H9 (cell line): ENCODE results near the gene TTC39B. TPM values are rescaled to one million over a fixed set of nuclear protein-coding genes. Genes with fewer than 3 reads are reported as not detected.

ENCODE experiments used
- DNase-seq: peaks from one replicate; pipeline ENCODE4 v3.0.0-alpha.2; 2017
- H2AFZ ChIP-seq: one replicate; pipeline ENCODE4 v1.6.1; 2013; ENCODE audit warnings: mild to moderate bottlenecking, low read length, control low read depth, moderate library complexity
- H2AK5ac ChIP-seq: 2 replicates; pipeline ENCODE4 v1.6.1; 2013; ENCODE audit warnings: low read length, control low read depth, mixed read lengths; ENCODE audit not compliant: insufficient read length
- H2BK120ac ChIP-seq: one replicate; pipeline ENCODE4 v1.6.1; 2013; ENCODE audit warnings: low read depth, mild to moderate bottlenecking, low read length, control low read depth, inconsistent platforms; ENCODE audit not compliant: poor library complexity, severe bottlenecking
- H2BK12ac ChIP-seq: 2 replicates; pipeline ENCODE4 v1.6.1; 2013; ENCODE audit warnings: low read length, control low read depth, mixed read lengths, low read depth; ENCODE audit not compliant: insufficient read length
- H2BK15ac ChIP-seq: 2 replicates; pipeline ENCODE4 v1.6.1; 2013; ENCODE audit warnings: low read depth, low read length, control low read depth
- H2BK20ac ChIP-seq: one replicate; pipeline ENCODE4 v1.6.1; 2013; ENCODE audit warnings: low read depth, mild to moderate bottlenecking, low read length, control low read depth, inconsistent platforms; ENCODE audit not compliant: poor library complexity, severe bottlenecking
- H2BK5ac ChIP-seq: 2 replicates; pipeline ENCODE4 v1.6.1; 2013; ENCODE audit warnings: low read length, control low read depth, mixed read lengths; ENCODE audit not compliant: insufficient read length
- H3K14ac ChIP-seq: 2 replicates; pipeline ENCODE4 v1.6.1; 2013; ENCODE audit warnings: low read length, control low read depth; ENCODE audit not compliant: insufficient read depth
- H3K18ac ChIP-seq: 2 replicates; pipeline ENCODE4 v1.6.1; 2013; ENCODE audit warnings: low read depth, mild to moderate bottlenecking, mixed read lengths, low read length, control low read depth; ENCODE audit not compliant: insufficient read length
- H3K23ac ChIP-seq: 2 replicates; pipeline ENCODE4 v1.6.1; 2013; ENCODE audit warnings: low read length, control low read depth, mixed read lengths, low read depth; ENCODE audit not compliant: insufficient read length
- H3K23me2 ChIP-seq: 2 replicates; pipeline ENCODE4 v1.6.1; 2013; ENCODE audit warnings: low read depth, mild to moderate bottlenecking, mixed read lengths, low read length, control low read depth; ENCODE audit not compliant: insufficient read length, poor library complexity, severe bottlenecking
- H3K27ac ChIP-seq: 2 replicates; pipeline ENCODE4 v1.5.1; 2013; ENCODE audit warnings: low read length, control low read depth, mixed read lengths, low read depth; ENCODE audit not compliant: insufficient read length
- H3K27me3 ChIP-seq: 2 replicates; pipeline ENCODE4 v1.6.1; 2013; ENCODE audit warnings: low read length, control low read depth, inconsistent platforms; ENCODE audit not compliant: insufficient read depth
- H3K4ac ChIP-seq: 2 replicates; pipeline ENCODE4 v1.6.1; 2013; ENCODE audit warnings: low read depth, mild to moderate bottlenecking, control low read depth, inconsistent platforms, low read length, moderate library complexity
- H3K4me1 ChIP-seq: 2 replicates; pipeline ENCODE4 v1.6.1; 2013; ENCODE audit warnings: low read length, control low read depth, inconsistent platforms; ENCODE audit not compliant: insufficient read depth
- H3K4me2 ChIP-seq: 2 replicates; pipeline ENCODE4 v1.6.1; 2013; ENCODE audit warnings: low read length, control low read depth, mixed read lengths; ENCODE audit not compliant: insufficient read length, insufficient read depth
- H3K56ac ChIP-seq: 2 replicates; pipeline ENCODE4 v1.6.1; 2013; ENCODE audit warnings: low read depth, mild to moderate bottlenecking, mixed read lengths, low read length, control low read depth; ENCODE audit not compliant: insufficient read length
- H3K79me1 ChIP-seq: 2 replicates; pipeline ENCODE4 v1.6.1; 2013; ENCODE audit warnings: low read depth, mild to moderate bottlenecking, moderate library complexity, low read length, control low read depth, inconsistent platforms; ENCODE audit not compliant: insufficient read depth, poor library complexity, severe bottlenecking
- H3K79me2 ChIP-seq: 2 replicates; pipeline ENCODE4 v1.6.1; 2013; ENCODE audit warnings: low read length, control low read depth, inconsistent platforms; ENCODE audit not compliant: insufficient read depth
- H3K9ac ChIP-seq: 2 replicates; pipeline ENCODE4 v1.6.1; 2013; ENCODE audit warnings: low read length, control low read depth, mixed read lengths; ENCODE audit not compliant: insufficient read length; ENCODE audit errors: extremely low read depth
- H3K9me3 ChIP-seq: one replicate; pipeline ENCODE4 v1.6.1; 2013; ENCODE audit warnings: low read depth, low read length, inconsistent platforms; ENCODE audit not compliant: control insufficient read depth
- H3T11ph ChIP-seq: one replicate; pipeline ENCODE4 v1.6.1; 2013; ENCODE audit warnings: mild to moderate bottlenecking, low read length, control low read depth, inconsistent platforms
- H4K20me1 ChIP-seq: one replicate; pipeline ENCODE4 v1.6.1; 2013; ENCODE audit not compliant: control insufficient read depth, insufficient read length, insufficient read depth
- H4K5ac ChIP-seq: 2 replicates; pipeline ENCODE4 v1.6.1; 2013; ENCODE audit warnings: low read depth, mild to moderate bottlenecking, mixed read lengths, low read length, control low read depth; ENCODE audit not compliant: insufficient read length
- H4K8ac ChIP-seq: replicated peaks from 2 replicates; pipeline ENCODE4 v1.6.1; 2013; ENCODE audit warnings: low read length, control low read depth, mixed read lengths, low read depth; ENCODE audit not compliant: insufficient read length
- H4K91ac ChIP-seq: 2 replicates; pipeline ENCODE4 v1.6.1; 2013; ENCODE audit warnings: low read depth, mild to moderate bottlenecking, moderate library complexity, mixed read lengths, low read length, control low read depth; ENCODE audit not compliant: insufficient read length
- H3K27ac Mint-ChIP-seq, 3 experiments: 2 replicates in 2 of 3; 3 replicates in 1 of 3; pipeline ENCODE4 v1.8.0; 2020 to 2021; ENCODE audit warnings: mixed read lengths in 3 of 3, mild to moderate bottlenecking in 1 of 3, moderate library complexity in 1 of 3
- H3K27me3 Mint-ChIP-seq: 2 replicates; pipeline ENCODE4 v1.8.0; 2021; ENCODE audit warnings: low read depth, mild to moderate bottlenecking, moderate library complexity, mixed read lengths
- H3K36me3 Mint-ChIP-seq, 3 experiments: 2 replicates in 2 of 3; 3 replicates in 1 of 3; pipeline ENCODE4 v1.8.0; 2020 to 2021; ENCODE audit warnings: low read depth in 3 of 3, mixed read lengths in 3 of 3; ENCODE audit not compliant: insufficient read depth in 1 of 3
- H3K4me1 Mint-ChIP-seq, 2 experiments: 2 replicates each; pipeline ENCODE4 v1.8.0; 2020; ENCODE audit warnings: mixed read lengths in 2 of 2
- H3K4me3 Mint-ChIP-seq, 2 experiments: 2 replicates in 1 of 2; 3 replicates in 1 of 2; pipeline ENCODE4 v1.8.0; 2020 to 2021; ENCODE audit warnings: mild to moderate bottlenecking in 2 of 2, mixed read lengths in 2 of 2, moderate library complexity in 1 of 2
- H3K9me3 Mint-ChIP-seq, 2 experiments: 2 replicates in 1 of 2; 3 replicates in 1 of 2; pipeline ENCODE4 v1.8.0; 2020; ENCODE audit warnings: mild to moderate bottlenecking in 2 of 2, mixed read lengths in 2 of 2, moderate library complexity in 1 of 2
- WGBS: extraction: QIAGEN DNeasy Blood & Tissue Kit; methylation state at CpG from one replicate; pipeline ENCODE4 v1.1.7; 2013; ENCODE audit warnings: missing lambda C conversion rate, low lambda C conversion rate, mixed read lengths; ENCODE audit not compliant: insufficient read length; ENCODE audit errors: extremely low coverage; 5-methylcytosine and 5-hydroxymethylcytosine counted together
- total RNA-seq: library from RNA; stranded (reverse); gene quantifications from 2 replicates; pipeline ENCODE4 v1.2.1, GENCODE V29; 2021
- TF ChIP-seq, protein P1 (sequence below): fragments of 200-600 bp; sonication (generic); conservative IDR thresholded peaks from 3 replicates; pipeline ENCODE4 v1.8.0; 2021; ENCODE audit warnings: antibody characterized with exemption, mild to moderate bottlenecking

TTC39B gene
- total RNA-seq, 1 experiment from 2014 or later = 8.2 TPM

DNA sequence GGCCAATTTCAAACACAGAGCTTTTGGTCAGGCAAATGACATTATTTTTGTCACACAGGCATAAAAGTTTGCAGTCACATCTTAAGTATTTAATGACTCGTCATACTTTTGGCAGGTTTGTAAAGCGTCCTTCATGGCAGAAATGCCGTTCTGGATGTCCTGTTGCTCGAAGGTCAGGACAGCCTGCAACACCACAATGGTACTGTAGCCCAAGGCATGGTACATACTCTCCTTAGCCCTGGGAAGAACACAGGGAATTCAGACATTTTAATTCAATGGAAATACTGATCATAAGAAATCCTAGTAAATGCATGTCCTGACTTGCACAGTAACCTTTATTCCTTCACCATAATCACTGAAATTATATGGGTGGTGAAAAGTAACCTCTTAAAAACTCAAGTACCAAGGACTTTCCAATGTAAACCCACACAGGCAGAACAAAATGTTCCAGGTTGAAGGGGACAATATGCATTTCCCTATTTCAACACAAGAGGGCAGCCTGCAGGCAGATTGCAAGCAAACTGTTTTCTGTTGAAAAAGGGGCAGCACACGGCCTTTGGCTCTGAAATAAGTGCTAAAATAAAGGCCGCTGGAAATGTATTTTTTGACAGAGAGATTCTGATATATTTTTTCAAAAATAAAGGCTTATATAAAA, 95.7 kb downstream of the TTC39B start:
- H4K20me1 ChIP-seq = no peaks in the 10 kb centered on the region
- no peak overlapping the region for H4K5ac ChIP-seq
- H3K36me3 Mint-ChIP-seq = peaks cover 4 to 12% (median 8%) of the 10 kb centered on the region in 3 experiments
- TF ChIP-seq, protein P1, sequence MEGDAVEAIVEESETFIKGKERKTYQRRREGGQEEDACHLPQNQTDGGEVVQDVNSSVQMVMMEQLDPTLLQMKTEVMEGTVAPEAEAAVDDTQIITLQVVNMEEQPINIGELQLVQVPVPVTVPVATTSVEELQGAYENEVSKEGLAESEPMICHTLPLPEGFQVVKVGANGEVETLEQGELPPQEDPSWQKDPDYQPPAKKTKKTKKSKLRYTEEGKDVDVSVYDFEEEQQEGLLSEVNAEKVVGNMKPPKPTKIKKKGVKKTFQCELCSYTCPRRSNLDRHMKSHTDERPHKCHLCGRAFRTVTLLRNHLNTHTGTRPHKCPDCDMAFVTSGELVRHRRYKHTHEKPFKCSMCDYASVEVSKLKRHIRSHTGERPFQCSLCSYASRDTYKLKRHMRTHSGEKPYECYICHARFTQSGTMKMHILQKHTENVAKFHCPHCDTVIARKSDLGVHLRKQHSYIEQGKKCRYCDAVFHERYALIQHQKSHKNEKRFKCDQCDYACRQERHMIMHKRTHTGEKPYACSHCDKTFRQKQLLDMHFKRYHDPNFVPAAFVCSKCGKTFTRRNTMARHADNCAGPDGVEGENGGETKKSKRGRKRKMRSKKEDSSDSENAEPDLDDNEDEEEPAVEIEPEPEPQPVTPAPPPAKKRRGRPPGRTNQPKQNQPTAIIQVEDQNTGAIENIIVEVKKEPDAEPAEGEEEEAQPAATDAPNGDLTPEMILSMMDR = peak; percentile 92
- peaks cover 0 to 3% of the 10 kb centered on the region in 2 experiments; a peak in 2 of 5 replicates for H3K9me3 Mint-ChIP-seq
- H3K79me1 ChIP-seq = no peaks in the 10 kb centered on the region
- H3T11ph ChIP-seq = no peak overlapping the region
- H2AK5ac ChIP-seq = no peak overlapping the region
- H3K56ac ChIP-seq = no peak overlapping the region
- no peak overlapping the region for H2BK12ac ChIP-seq
- DNase-seq = peak; percentile 59
- H4K8ac ChIP-seq = no peak overlapping the region
- 0 out of 7 replicates have a peak overlapping the region, but pooled peaks of 1 of the 3 experiments have one; percentile 16 for H3K27ac Mint-ChIP-seq
- no peak overlapping the region for H3K4ac ChIP-seq
- no peak overlapping the region for H3K27ac ChIP-seq
- no peaks in the 10 kb centered on the region for H3K27me3 Mint-ChIP-seq
- WGBS = no CpG with 5 or more reads among the region's 6 CpGs
- no peak overlapping the region for H2BK5ac ChIP-seq
- H3K18ac ChIP-seq = no peak overlapping the region
- H3K79me2 ChIP-seq = no peaks in the 10 kb centered on the region
- no peak overlapping the region for H2BK120ac ChIP-seq
- no peaks in the 10 kb centered on the region for H3K4me1 ChIP-seq
- H2BK20ac ChIP-seq = no peak overlapping the region
- H4K91ac ChIP-seq = no peak overlapping the region
- no peak overlapping the region for H3K14ac ChIP-seq
- no peak overlapping the region for H2BK15ac ChIP-seq
- H3K9ac ChIP-seq = no peak overlapping the region
- H3K27me3 ChIP-seq = no peaks in the 10 kb centered on the region
- H3K4me3 Mint-ChIP-seq = no peak overlapping the region
- H3K23me2 ChIP-seq = no peaks in the 10 kb centered on the region
- H3K9me3 ChIP-seq = no peaks in the 10 kb centered on the region
- H3K23ac ChIP-seq = no peak overlapping the region
- peaks cover 10 to 13% of the 10 kb centered on the region in 2 experiments for H3K4me1 Mint-ChIP-seq
- no peak overlapping the region for H3K4me2 ChIP-seq
- no peak overlapping the region for H2AFZ ChIP-seq
